ENCODE data around the gene PODNL1. TPM values are rescaled to one million over a fixed set of nuclear protein-coding genes. Genes with fewer than 3 reads are reported as not detected.

Gene PODNL1
- total and polyA plus RNA-seq, 8 donors = 1.3 to 17.9 (median 1.7) TPM

GRCh38 chr19:13890136-13890535 is 48.1 kb downstream of the PODNL1 start:
- peaks cover 0 to 1% of the 10 kb centered on the region in 2 donors for H3K4me1 ChIP-seq
- no peaks in the 10 kb centered on the region for H3K36me3 ChIP-seq
- ATAC-seq (no peak), DNase-seq (no peak)
- H3K27ac ChIP-seq = no peak overlapping the region
- intact Hi-C loops (cut with DNase I) = no loop called here
- no peaks in the 10 kb centered on the region for H3K9me3 ChIP-seq
- H3K4me3 ChIP-seq = no peak overlapping the region
- TF ChIP-seq CTCF (IDR thresholded peaks at IDR 0.05) = no peak
- H3K27me3 ChIP-seq = no peaks in the 10 kb centered on the region

DNA sequence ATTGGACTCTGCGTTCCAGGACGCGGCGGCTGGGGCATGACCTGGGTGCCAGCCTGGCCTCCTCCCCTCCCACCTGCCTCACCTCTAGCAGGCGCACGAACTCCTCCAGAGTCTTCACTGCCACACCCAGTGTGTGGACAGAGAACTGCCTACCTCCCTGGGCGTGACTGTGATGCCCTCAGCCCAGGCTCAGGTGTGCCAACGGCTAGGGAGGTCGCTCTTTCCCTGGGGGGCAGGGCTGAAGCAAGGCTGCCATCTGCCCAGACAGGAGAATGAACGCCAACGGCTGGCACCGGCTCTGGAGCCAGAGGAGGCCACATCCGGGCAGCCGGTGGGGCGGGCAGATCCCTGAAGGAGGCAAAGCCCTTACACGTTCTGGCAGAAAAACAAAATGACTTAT is 49.9 kb downstream of the PODNL1 start:
- H3K4me3 ChIP-seq = no peak overlapping the region
- DNase-seq (no peak), ATAC-seq (no peak)
- no peak for TF ChIP-seq CTCF (IDR thresholded peaks at IDR 0.05)
- no peaks in the 10 kb centered on the region for H3K9me3 ChIP-seq
- H3K4me1 ChIP-seq = peaks cover 0 to 7% of the 10 kb centered on the region in 2 donors
- H3K36me3 ChIP-seq = no peaks in the 10 kb centered on the region
- H3K27me3 ChIP-seq = no peaks in the 10 kb centered on the region
- intact Hi-C loops (cut with DNase I) = loop anchor here (10.0 kb wide), 2 partner anchors 147 to 177 kb away; partner anchors contain the start of genes IL27RA (in 1 of the 2) and PALM3 (in 1 of the 2)
- no peak overlapping the region for H3K27ac ChIP-seq

DNA sequence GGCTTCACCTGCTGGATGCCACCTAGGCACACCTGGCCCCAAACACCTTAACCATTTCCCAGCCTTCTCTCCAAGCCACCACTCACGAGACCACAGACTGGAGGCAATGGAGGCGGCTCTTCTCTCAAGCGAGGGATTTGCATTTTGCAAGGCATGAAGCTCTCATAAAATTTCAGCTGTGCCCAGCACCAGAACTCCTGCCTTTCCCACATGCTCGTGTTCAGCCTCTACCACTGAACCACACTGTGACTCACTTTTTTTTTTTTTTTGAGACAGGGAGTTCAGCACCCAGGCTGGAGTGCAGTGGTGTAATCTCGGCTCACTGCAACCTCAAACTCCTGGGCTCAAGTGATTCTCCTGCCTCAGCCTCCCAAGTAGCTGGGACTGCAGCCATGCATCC is 50.7 kb downstream of the PODNL1 start:
- Histone ChIP-seq H3K27ac (no peak overlapping the region), H3K36me3 (no peaks in the 10 kb centered on the region), H3K4me3 (no peak overlapping the region), H3K9me3 (no peaks in the 10 kb centered on the region), H3K27me3 (no peaks in the 10 kb centered on the region), H3K4me1 (peaks cover 0 to 13% of the 10 kb centered on the region in 2 donors)
- TF ChIP-seq CTCF (IDR thresholded peaks at IDR 0.05) = no peak
- no peak for ATAC-seq
- no peak for DNase-seq
- intact Hi-C loops (cut with DNase I) = loop anchor here (10.0 kb wide), 2 partner anchors 147 to 177 kb away; partner anchors contain the start of genes IL27RA (in 1 of the 2) and PALM3 (in 1 of the 2)

- no peaks in the 10 kb centered on the region for H3K36me3 ChIP-seq
- TF ChIP-seq CTCF (IDR thresholded peaks at IDR 0.05) = no peak
- H3K4me3 ChIP-seq = no peak overlapping the region
- ATAC-seq (no peak), DNase-seq (no peak)
- intact Hi-C loops (cut with DNase I) = loop anchor here (10.0 kb wide), 2 partner anchors 148 to 178 kb away; partner anchors contain the start of genes IL27RA (in 1 of the 2) and PALM3 (in 1 of the 2)
- peaks cover 0 to 18% of the 10 kb centered on the region in 2 donors for H3K4me1 ChIP-seq
- H3K9me3 ChIP-seq = no peaks in the 10 kb centered on the region
- no peaks in the 10 kb centered on the region for H3K27me3 ChIP-seq
- H3K27ac ChIP-seq = no peak overlapping the region
Observed at GRCh38 chr19:13887018-13887436, 51.2 kb downstream of the PODNL1 start.

GRCh38 chr19:13885826-13886365 is 52.3 kb downstream of the PODNL1 start:
- Histone ChIP-seq H3K27ac (no peak overlapping the region), H3K9me3 (no peaks in the 10 kb centered on the region), H3K27me3 (no peaks in the 10 kb centered on the region), H3K36me3 (no peaks in the 10 kb centered on the region), H3K4me1 (peaks cover 9 to 29% of the 10 kb centered on the region in 2 donors), H3K4me3 (no peak overlapping the region)
- ATAC-seq = no peak
- intact Hi-C loops (cut with DNase I) = loop anchor here (10.0 kb wide), 2 partner anchors 149 to 179 kb away; partner anchors contain the start of genes IL27RA (in 1 of the 2) and PALM3 (in 1 of the 2)
- no peak for DNase-seq
- TF ChIP-seq CTCF (IDR thresholded peaks at IDR 0.05) = no peak

Measured in left lung (tissue), 10 donors.